NB4 (cell line): ENCODE measurements around the gene NECTIN4.

Experiments used
- POLR2A ChIP-seq: IDR thresholded peaks from 2 replicates; pipeline ENCODE4 v1.6.1; 2011; ENCODE audit warnings: mild to moderate bottlenecking; ENCODE audit not compliant: insufficient read length; ENCODE audit errors: extremely low read depth
- TF ChIP-seq, protein P1 (sequence below): IDR thresholded peaks from one replicate; pipeline ENCODE4 v1.5.1; 2012; ENCODE audit warnings: low read depth, low read length

GRCh38 chr1:161083748-161084596 lies 5.4 kb downstream of the NECTIN4 start:
- TF ChIP-seq, protein P1, sequence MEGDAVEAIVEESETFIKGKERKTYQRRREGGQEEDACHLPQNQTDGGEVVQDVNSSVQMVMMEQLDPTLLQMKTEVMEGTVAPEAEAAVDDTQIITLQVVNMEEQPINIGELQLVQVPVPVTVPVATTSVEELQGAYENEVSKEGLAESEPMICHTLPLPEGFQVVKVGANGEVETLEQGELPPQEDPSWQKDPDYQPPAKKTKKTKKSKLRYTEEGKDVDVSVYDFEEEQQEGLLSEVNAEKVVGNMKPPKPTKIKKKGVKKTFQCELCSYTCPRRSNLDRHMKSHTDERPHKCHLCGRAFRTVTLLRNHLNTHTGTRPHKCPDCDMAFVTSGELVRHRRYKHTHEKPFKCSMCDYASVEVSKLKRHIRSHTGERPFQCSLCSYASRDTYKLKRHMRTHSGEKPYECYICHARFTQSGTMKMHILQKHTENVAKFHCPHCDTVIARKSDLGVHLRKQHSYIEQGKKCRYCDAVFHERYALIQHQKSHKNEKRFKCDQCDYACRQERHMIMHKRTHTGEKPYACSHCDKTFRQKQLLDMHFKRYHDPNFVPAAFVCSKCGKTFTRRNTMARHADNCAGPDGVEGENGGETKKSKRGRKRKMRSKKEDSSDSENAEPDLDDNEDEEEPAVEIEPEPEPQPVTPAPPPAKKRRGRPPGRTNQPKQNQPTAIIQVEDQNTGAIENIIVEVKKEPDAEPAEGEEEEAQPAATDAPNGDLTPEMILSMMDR = no peak
- TF ChIP-seq POLR2A = no peak
